ENCODE results near the gene DACT1. TPM values are rescaled to one million over a fixed set of nuclear protein-coding genes. Genes with fewer than 3 reads are reported as not detected.
A peak's percentile ranks its signal among the peaks of the same experiment; 100 is the strongest.

DACT1 gene
- total and polyA plus RNA-seq, 2 donors (not counting 1 experiment from before 2014, with no cell fraction given) = 10.2 to 10.6 TPM

DNA sequence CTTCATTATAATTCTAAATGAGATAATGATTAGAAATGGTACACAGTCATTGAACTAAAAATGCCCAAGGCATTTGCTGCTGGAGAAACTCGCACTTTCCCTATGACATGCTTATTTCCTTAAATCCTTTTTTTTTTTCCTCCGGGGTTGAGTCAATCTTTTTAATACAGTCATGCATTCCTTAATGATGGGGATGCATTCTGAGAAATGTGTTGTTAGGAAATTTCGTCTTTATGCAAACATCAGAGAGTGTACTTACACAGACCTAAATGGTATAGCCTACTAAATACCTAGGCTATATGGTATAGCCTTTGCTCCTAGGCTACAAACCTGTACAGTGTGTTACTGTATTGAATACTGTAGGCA lies 29.8 kb upstream of the DACT1 start:
- H2AFZ ChIP-seq (ENCODE audit: low read length) = no peak overlapping the region
- H3K4me2 ChIP-seq (ENCODE audit: extremely low read depth, insufficient read depth, low read length) = no peak overlapping the region
- no peaks in the 10 kb centered on the region for H3K9me3 ChIP-seq (ENCODE audit: control insufficient read depth, insufficient read depth, low read depth, low read length)
- no peak for TF ChIP-seq CTCF (conservative IDR thresholded peaks at IDR 0.05 in 1 of 2, IDR thresholded peaks at IDR 0.05 in 1 of 2; ENCODE audit: low read depth in 1 of 2, low read length in 2 of 2)
- no peak for TF ChIP-seq EZH2 (IDR thresholded peaks at IDR 0.05; ENCODE audit: low read length, missing control alignments)
- peak; percentile 29 to 83 for DNase-seq (ENCODE audit: low read depth in 2 of 2)
- no peaks in the 10 kb centered on the region for H3K36me3 ChIP-seq (ENCODE audit: control insufficient read depth, insufficient read depth, low read length)
- H3K9ac ChIP-seq (ENCODE audit: insufficient read depth, low read length) = no peak overlapping the region
- H3K79me2 ChIP-seq (ENCODE audit: control insufficient read depth, insufficient read depth, low read length) = no peaks in the 10 kb centered on the region
- no peaks in the 10 kb centered on the region for H3K27me3 ChIP-seq (ENCODE audit: control insufficient read depth, insufficient read depth, low read length)
- no peaks in the 10 kb centered on the region for H4K20me1 ChIP-seq (ENCODE audit: control insufficient read depth, extremely low read depth, insufficient read depth, low read length)
- H3K4me3 ChIP-seq (replicated peaks in 1 of 4; ENCODE audit: control extremely low read depth in 1 of 4, insufficient read depth in 1 of 4, low read depth in 3 of 4, low read length in 4 of 4) = no peak overlapping the region
- H3K4me1 ChIP-seq (ENCODE audit: control insufficient read depth, extremely low read depth, insufficient read depth, low read length) = peaks cover 5% of the 10 kb centered on the region
- no peak overlapping the region for H3K27ac ChIP-seq (ENCODE audit: insufficient read depth, low read length)

DNA sequence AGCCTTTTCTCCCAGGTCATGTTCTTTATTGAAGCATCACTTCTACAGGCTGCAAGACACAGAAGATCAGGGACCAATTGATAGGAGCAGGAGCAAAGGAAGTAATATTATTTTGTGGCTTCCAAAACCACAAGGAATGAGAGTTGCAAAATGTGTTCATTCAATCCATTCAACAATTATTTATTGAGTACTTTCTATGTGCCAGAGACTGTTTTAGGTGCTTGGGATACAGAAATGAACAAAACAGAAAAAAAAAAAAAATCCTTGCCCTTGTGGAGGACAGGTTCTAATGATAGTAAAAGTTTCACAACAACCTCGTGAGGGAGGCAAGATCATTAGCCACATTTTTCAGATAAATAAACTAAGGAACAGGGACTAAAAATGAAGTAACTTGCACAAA lies 20.1 kb upstream of the DACT1 start:
- no peaks in the 10 kb centered on the region for H3K27me3 ChIP-seq (ENCODE audit: control insufficient read depth, insufficient read depth, low read length)
- H3K79me2 ChIP-seq (ENCODE audit: control insufficient read depth, insufficient read depth, low read length) = no peaks in the 10 kb centered on the region
- H3K4me3 ChIP-seq (replicated peaks in 1 of 4; ENCODE audit: control extremely low read depth in 1 of 4, insufficient read depth in 1 of 4, low read depth in 3 of 4, low read length in 4 of 4) = no peak overlapping the region
- no peaks in the 10 kb centered on the region for H3K4me1 ChIP-seq (ENCODE audit: control insufficient read depth, extremely low read depth, insufficient read depth, low read length)
- H4K20me1 ChIP-seq (ENCODE audit: control insufficient read depth, extremely low read depth, insufficient read depth, low read length) = no peaks in the 10 kb centered on the region
- no peaks in the 10 kb centered on the region for H3K36me3 ChIP-seq (ENCODE audit: control insufficient read depth, insufficient read depth, low read length)
- no peak for TF ChIP-seq CTCF (conservative IDR thresholded peaks at IDR 0.05 in 1 of 2, IDR thresholded peaks at IDR 0.05 in 1 of 2; ENCODE audit: low read depth in 1 of 2, low read length in 2 of 2)
- TF ChIP-seq EZH2 (IDR thresholded peaks at IDR 0.05; ENCODE audit: low read length, missing control alignments) = no peak
- no peak overlapping the region for H3K27ac ChIP-seq (ENCODE audit: insufficient read depth, low read length)
- H2AFZ ChIP-seq (ENCODE audit: low read length) = no peak overlapping the region
- no peak overlapping the region for H3K9ac ChIP-seq (ENCODE audit: insufficient read depth, low read length)
- peak in 1 of 2 donors; percentile 31 for DNase-seq (ENCODE audit: low read depth in 2 of 2)
- H3K4me2 ChIP-seq (ENCODE audit: extremely low read depth, insufficient read depth, low read length) = no peak overlapping the region
- no peaks in the 10 kb centered on the region for H3K9me3 ChIP-seq (ENCODE audit: control insufficient read depth, insufficient read depth, low read depth, low read length)

- Histone ChIP-seq H3K9me3 (ENCODE audit: control insufficient read depth, insufficient read depth, low read depth, low read length) (no peaks in the 10 kb centered on the region), H2AFZ (ENCODE audit: low read length) (no peak overlapping the region), H3K4me3 (replicated peaks in 1 of 4; ENCODE audit: control extremely low read depth in 1 of 4, insufficient read depth in 1 of 4, low read depth in 3 of 4, low read length in 4 of 4) (no peak overlapping the region), H3K36me3 (ENCODE audit: control insufficient read depth, insufficient read depth, low read length) (no peaks in the 10 kb centered on the region), H3K4me2 (ENCODE audit: extremely low read depth, insufficient read depth, low read length) (no peak overlapping the region), H3K9ac (ENCODE audit: insufficient read depth, low read length) (no peak overlapping the region), H4K20me1 (ENCODE audit: control insufficient read depth, extremely low read depth, insufficient read depth, low read length) (no peaks in the 10 kb centered on the region), H3K27me3 (ENCODE audit: control insufficient read depth, insufficient read depth, low read length) (no peaks in the 10 kb centered on the region), H3K4me1 (ENCODE audit: control insufficient read depth, extremely low read depth, insufficient read depth, low read length) (no peaks in the 10 kb centered on the region), H3K27ac (ENCODE audit: insufficient read depth, low read length) (no peak overlapping the region), H3K79me2 (ENCODE audit: control insufficient read depth, insufficient read depth, low read length) (no peaks in the 10 kb centered on the region)
- TF ChIP-seq EZH2 (IDR thresholded peaks at IDR 0.05; ENCODE audit: low read length, missing control alignments) (no peak), CTCF (conservative IDR thresholded peaks at IDR 0.05 in 1 of 2, IDR thresholded peaks at IDR 0.05 in 1 of 2; ENCODE audit: low read depth in 1 of 2, low read length in 2 of 2) (no peak)
- no peak for DNase-seq (ENCODE audit: low read depth in 2 of 2)
These were observed 17.8 kb upstream of the DACT1 start for GRCh38 chr14:58620011-58620410.

All from fibroblast of lung (primary cell).